ENCODE data around the gene LYRM4.

- TF ChIP-seq ZBTB49 (tag by site-specific recombination; IDR thresholded peaks at IDR 0.05; ENCODE audit: low read depth), result no peak
- TF ChIP-seq REST (tag by site-specific recombination; IDR thresholded peaks at IDR 0.05), result no peak
- no peak for TF ChIP-seq ZNF549 (tag by site-specific recombination; IDR thresholded peaks at IDR 0.05)
- no peak for TF ChIP-seq ZBTB21 (tag by site-specific recombination; IDR thresholded peaks at IDR 0.05)
- TF ChIP-seq ZNF670 (tag by site-specific recombination; IDR thresholded peaks at IDR 0.05; ENCODE audit: low read depth), result no peak
- TF ChIP-seq ZNF292 (tag by site-specific recombination; IDR thresholded peaks at IDR 0.05; ENCODE audit: borderline replicate concordance, low read depth), result no peak
- TF ChIP-seq CTCF (tag by site-specific recombination; IDR thresholded peaks at IDR 0.05), result no peak
- no peak for TF ChIP-seq ZNF174 (tag by site-specific recombination; IDR thresholded peaks at IDR 0.05)
- TF ChIP-seq ZSCAN18 (tag by site-specific recombination; IDR thresholded peaks at IDR 0.05), result no peak
- no peak for TF ChIP-seq ZNF16 (tag by site-specific recombination; IDR thresholded peaks at IDR 0.05; ENCODE audit: low read depth)
- TF ChIP-seq RBAK (tag by site-specific recombination; IDR thresholded peaks at IDR 0.05), result no peak
Measured at GRCh38 chr6:5256952-5257351, 3.8 kb downstream of the LYRM4 start.

All from HEK293 (cell line).